GM20000 (cell line): ENCODE results near the gene HEPHL1.

Experiments used
- DNase-seq: peaks from one replicate; pipeline ENCODE4 v3.0.0; 2012; ENCODE audit warnings: low spot score
- CTCF ChIP-seq: IDR thresholded peaks from 2 replicates; pipeline ENCODE4 v1.5.1; 2012; ENCODE audit warnings: mild to moderate bottlenecking, control low read depth; ENCODE audit errors: extremely low read depth, missing control alignments

The HEPHL1 gene

GRCh38 chr11:94103471-94103870, 82.3 kb downstream of the HEPHL1 start:
- DNase-seq = no peak
- no peak for TF ChIP-seq CTCF

- DNase-seq = no peak
- TF ChIP-seq CTCF = no peak
These were observed 83.6 kb downstream of the HEPHL1 start for GRCh38 chr11:94104734-94105133.

GRCh38 chr11:94106716-94107115, 85.6 kb downstream of the HEPHL1 start:
- TF ChIP-seq CTCF = no peak
- no peak for DNase-seq

GRCh38 chr11:94107363-94107762, 86.2 kb downstream of the HEPHL1 start:
- no peak for DNase-seq
- no peak for TF ChIP-seq CTCF

GRCh38 chr11:94111241-94111640, 90.1 kb downstream of the HEPHL1 start:
- no peak for TF ChIP-seq CTCF
- DNase-seq = no peak

- TF ChIP-seq CTCF = no peak
These were observed 90.5 kb downstream of the HEPHL1 start for GRCh38 chr11:94111660-94112059.

GRCh38 chr11:94112206-94112953, 91.2 kb downstream of the HEPHL1 start:
- DNase-seq = no peak

More at GRCh38 chr11:94111660-94112059, 90.5 kb downstream of the HEPHL1 start:
- DNase-seq = no peak

More at GRCh38 chr11:94112206-94112953, 91.2 kb downstream of the HEPHL1 start:
- TF ChIP-seq CTCF = no peak
